Measurements from ENCODE around the gene BEND3.
"Not testable (repeated sequence)": the region's sequence is repeated elsewhere in the genome, so short reads cannot be mapped to it uniquely, and the experiment has no call there.

Gene BEND3

GRCh38 chr6:107026965-107027364, 88.3 kb downstream of the BEND3 start:
- no peak for DNase-seq

- no peak for DNase-seq
Measured at GRCh38 chr6:107021446-107022185, 93.7 kb downstream of the BEND3 start.

- DNase-seq, result no peak
Measured at GRCh38 chr6:107020239-107020638, 95.1 kb downstream of the BEND3 start.

GRCh38 chr6:107019628-107020027, 95.7 kb downstream of the BEND3 start:
- DNase-seq, result not testable (repeated sequence)

- no peak for DNase-seq
Measured at GRCh38 chr6:107019047-107019446, 96.3 kb downstream of the BEND3 start.
